Measurements from ENCODE around the gene NINJ2. TPM values are rescaled to one million over a fixed set of nuclear protein-coding genes. Genes with fewer than 3 reads are reported as not detected.

NINJ2 gene
- polyA plus RNA-seq, 2 donors, result 3.3 to 10.9 TPM

DNA sequence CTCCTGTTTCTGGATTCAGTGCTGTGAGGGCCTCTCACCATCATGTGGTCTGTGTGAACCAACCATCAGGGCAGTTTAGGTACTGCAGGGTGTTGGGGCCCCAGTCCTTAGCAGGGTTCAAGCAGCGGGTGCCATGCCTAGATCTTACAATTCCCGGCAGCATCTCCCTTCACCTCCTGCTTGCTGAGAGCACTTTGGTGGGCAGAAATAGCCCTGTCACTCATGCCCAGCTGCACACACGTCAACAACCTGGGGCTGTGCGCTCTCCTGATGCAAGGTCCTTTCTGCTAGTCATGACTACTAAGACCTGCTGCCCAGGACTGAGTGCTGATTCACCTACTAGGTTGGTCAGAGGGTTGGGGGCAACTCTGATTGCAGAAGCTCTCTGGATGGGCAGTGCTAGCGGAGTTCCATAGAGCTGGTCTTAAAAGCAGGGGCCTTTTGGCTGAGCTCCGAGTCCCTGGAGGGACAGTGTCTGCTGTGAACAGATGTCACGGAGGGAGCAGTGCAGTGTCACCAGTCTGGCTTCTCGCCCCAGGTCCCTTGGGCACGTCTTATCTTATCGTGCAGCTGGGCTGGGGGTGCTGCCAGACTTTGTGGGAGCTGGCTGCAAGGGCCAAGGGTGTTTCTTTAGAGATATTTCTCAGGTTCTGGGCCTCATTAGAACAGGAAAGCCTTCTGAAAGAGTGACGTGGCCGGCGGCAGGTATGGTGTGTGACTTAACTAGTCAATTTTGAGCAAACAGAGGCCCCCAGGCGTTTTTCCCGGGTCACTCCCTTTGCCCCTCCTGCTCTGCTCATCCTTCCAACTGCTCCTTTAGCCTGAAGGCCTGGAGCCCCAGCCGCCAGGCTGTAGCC lies 71.8 kb downstream of the NINJ2 start:
- H3K27ac ChIP-seq (ENCODE audit: low read depth in 2 of 2, low read length in 1 of 2), result no peak overlapping the region
- 50 to 54% methylated on average over 16 of the region's 16 CpGs for WGBS, 2 donors

DNA sequence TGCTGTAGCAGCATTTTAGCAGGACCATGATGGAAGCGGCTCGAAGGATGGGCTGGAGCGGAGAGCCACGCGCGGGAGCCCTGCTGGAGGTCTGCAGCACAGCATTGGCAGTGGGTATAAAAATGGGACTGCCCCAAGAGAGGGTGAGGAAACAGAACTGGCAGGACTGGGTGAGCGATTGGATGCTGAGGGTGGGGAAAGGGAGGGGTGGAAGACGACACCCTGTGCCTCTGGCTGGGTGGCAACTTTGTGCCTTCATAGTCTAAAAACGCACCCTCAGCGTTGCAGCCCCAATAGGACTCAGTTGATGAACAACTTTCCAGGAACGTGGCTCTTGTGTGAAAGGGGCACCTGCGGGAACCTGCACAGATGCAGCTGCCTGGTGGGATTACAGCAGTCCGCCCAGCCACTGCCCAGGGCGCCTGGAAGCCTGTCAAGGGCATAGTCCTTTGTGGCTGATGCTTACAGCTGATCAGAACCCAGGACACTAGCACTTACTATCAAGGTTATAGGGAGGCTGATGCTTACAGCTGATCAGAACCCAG lies 73.0 kb downstream of the NINJ2 start:
- WGBS, 2 donors, result 73 to 75% methylated on average over 14 of the region's 14 CpGs
- no peaks in the 10 kb centered on the region for H3K9me3 ChIP-seq (ENCODE audit: control insufficient read depth in 2 of 2, insufficient read depth in 1 of 2, low read depth in 1 of 2, low read length in 1 of 2)

More for the DNA sequence above, 71.8 kb downstream of the NINJ2 start:
- Histone ChIP-seq H3K4me1 (ENCODE audit: control insufficient read depth in 2 of 2, insufficient read depth in 2 of 2, low read length in 1 of 2) (peaks cover 2 to 20% of the 10 kb centered on the region in 2 donors), H3K9me3 (ENCODE audit: control insufficient read depth in 2 of 2, insufficient read depth in 1 of 2, low read depth in 1 of 2, low read length in 1 of 2) (no peaks in the 10 kb centered on the region), H3K4me3 (ENCODE audit: low read depth in 1 of 2, low read length in 2 of 2) (no peak overlapping the region), H3K27me3 (ENCODE audit: control insufficient read depth in 1 of 2, insufficient read depth in 2 of 2, low read length in 2 of 2) (no peaks in the 10 kb centered on the region), H3K36me3 (ENCODE audit: control insufficient read depth in 2 of 2, insufficient read depth in 2 of 2, low read length in 1 of 2) (no peaks in the 10 kb centered on the region)

DNA sequence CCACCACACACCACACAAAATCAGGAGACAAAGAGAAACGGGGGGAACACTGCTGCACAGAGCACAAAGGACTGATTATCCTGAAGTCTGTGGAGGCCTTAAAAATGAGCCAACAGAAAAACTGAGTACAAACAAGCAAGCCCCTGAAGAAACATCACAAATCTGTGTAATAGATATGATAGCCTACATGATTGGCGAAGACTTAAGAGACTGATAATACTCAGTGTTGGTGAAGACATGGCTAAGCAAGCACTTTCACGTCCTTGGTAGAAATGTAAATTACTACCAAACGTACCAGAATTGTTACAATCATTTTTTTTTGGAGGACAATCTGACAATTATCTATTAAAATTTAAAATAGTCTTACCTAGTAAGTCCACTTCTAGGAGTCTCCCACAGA lies 74.6 kb downstream of the NINJ2 start:
- H3K27me3 ChIP-seq (ENCODE audit: control insufficient read depth in 1 of 2, insufficient read depth in 2 of 2, low read length in 2 of 2), result no peaks in the 10 kb centered on the region
- H3K4me3 ChIP-seq (ENCODE audit: low read depth in 1 of 2, low read length in 2 of 2), result no peak overlapping the region
- 93 to 96% methylated on average over 4 of the region's 4 CpGs for WGBS, 2 donors
- H3K36me3 ChIP-seq (ENCODE audit: control insufficient read depth in 2 of 2, insufficient read depth in 2 of 2, low read length in 1 of 2), result no peaks in the 10 kb centered on the region
- no peak overlapping the region for H3K27ac ChIP-seq (ENCODE audit: low read depth in 2 of 2, low read length in 1 of 2)
- peaks cover 2 to 20% of the 10 kb centered on the region in 2 donors for H3K4me1 ChIP-seq (ENCODE audit: control insufficient read depth in 2 of 2, insufficient read depth in 2 of 2, low read length in 1 of 2)
- no peaks in the 10 kb centered on the region for H3K9me3 ChIP-seq (ENCODE audit: control insufficient read depth in 2 of 2, insufficient read depth in 1 of 2, low read depth in 1 of 2, low read length in 1 of 2)

More for the DNA sequence above, 73.0 kb downstream of the NINJ2 start:
- Histone ChIP-seq H3K4me1 (ENCODE audit: control insufficient read depth in 2 of 2, insufficient read depth in 2 of 2, low read length in 1 of 2) (peaks cover 2 to 20% of the 10 kb centered on the region in 2 donors), H3K36me3 (ENCODE audit: control insufficient read depth in 2 of 2, insufficient read depth in 2 of 2, low read length in 1 of 2) (no peaks in the 10 kb centered on the region), H3K4me3 (ENCODE audit: low read depth in 1 of 2, low read length in 2 of 2) (no peak overlapping the region), H3K27ac (ENCODE audit: low read depth in 2 of 2, low read length in 1 of 2) (no peak overlapping the region), H3K27me3 (ENCODE audit: control insufficient read depth in 1 of 2, insufficient read depth in 2 of 2, low read length in 2 of 2) (no peaks in the 10 kb centered on the region)

DNA sequence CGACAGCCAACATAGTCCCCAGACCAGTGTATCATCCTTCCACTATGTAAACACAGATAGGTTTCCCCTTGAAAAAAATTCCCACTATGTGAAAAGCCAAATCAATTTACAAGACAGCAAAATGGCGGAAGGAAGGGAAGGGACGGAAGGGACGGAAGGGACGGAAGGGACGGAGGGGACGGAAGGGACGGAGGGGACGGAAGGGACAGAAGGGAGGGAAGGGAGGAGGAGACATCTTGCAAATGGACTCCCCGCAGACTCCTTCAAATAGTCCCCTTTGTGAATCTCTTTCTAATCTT lies 75.3 kb downstream of the NINJ2 start:
- Histone ChIP-seq H3K27me3 (ENCODE audit: control insufficient read depth in 1 of 2, insufficient read depth in 2 of 2, low read length in 2 of 2) (no peaks in the 10 kb centered on the region), H3K4me3 (ENCODE audit: low read depth in 1 of 2, low read length in 2 of 2) (no peak overlapping the region), H3K4me1 (ENCODE audit: control insufficient read depth in 2 of 2, insufficient read depth in 2 of 2, low read length in 1 of 2) (peaks cover 2 to 20% of the 10 kb centered on the region in 2 donors), H3K36me3 (ENCODE audit: control insufficient read depth in 2 of 2, insufficient read depth in 2 of 2, low read length in 1 of 2) (no peaks in the 10 kb centered on the region), H3K9me3 (ENCODE audit: control insufficient read depth in 2 of 2, insufficient read depth in 1 of 2, low read depth in 1 of 2, low read length in 1 of 2) (no peaks in the 10 kb centered on the region), H3K27ac (ENCODE audit: low read depth in 2 of 2, low read length in 1 of 2) (no peak overlapping the region)
- WGBS, 2 donors, result 86 to 92% methylated on average over 9 to 10 of the region's 10 CpGs

DNA sequence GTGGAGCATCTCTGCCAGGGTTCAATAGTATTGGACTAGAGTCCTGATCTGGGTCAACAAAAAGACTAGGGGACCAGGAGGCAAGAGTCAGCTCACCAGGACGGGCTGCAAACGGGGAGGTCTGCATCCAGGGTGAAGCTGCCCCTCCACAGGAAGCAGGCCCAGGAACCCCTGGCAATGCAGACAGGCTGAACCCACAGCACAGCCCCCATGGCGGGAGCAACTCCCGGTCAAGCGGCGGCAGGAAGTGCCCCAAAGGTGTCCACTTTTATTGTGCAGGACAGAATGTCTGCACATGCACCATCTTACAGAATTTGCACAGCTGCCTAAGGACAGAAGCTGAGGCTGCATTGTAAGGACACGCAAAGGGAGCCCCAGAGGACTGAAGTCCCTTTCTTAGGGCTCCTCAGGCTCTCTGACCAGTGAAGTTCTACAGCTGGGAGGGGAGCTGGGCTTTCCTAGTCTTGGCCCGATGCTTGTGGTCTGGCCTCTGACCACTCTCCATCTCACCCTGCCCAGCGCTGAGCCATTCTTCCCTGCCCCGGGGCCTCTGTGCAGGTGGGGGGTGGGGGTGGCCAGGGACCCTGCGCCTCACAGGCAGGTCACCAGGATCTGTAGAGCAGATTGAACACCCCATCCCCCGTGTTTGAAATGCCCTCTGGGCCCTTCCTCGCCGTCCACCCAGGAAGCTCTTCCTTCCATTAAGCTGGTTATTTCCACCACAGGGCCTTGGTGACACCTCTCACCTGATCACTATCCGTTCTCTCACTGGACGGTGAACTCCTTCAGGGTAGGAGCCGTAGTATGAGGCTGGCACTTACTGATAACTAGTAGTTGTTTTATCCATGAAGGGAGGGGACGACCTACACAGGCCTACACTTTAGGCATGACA lies 75.9 kb downstream of the NINJ2 start:
- no peaks in the 10 kb centered on the region for H3K27me3 ChIP-seq (ENCODE audit: control insufficient read depth in 1 of 2, insufficient read depth in 2 of 2, low read length in 2 of 2)
- no peak overlapping the region for H3K27ac ChIP-seq (ENCODE audit: low read depth in 2 of 2, low read length in 1 of 2)
- H3K36me3 ChIP-seq (ENCODE audit: control insufficient read depth in 2 of 2, insufficient read depth in 2 of 2, low read length in 1 of 2), result no peaks in the 10 kb centered on the region
- no peaks in the 10 kb centered on the region for H3K9me3 ChIP-seq (ENCODE audit: control insufficient read depth in 2 of 2, insufficient read depth in 1 of 2, low read depth in 1 of 2, low read length in 1 of 2)
- peaks cover 2 to 20% of the 10 kb centered on the region in 2 donors for H3K4me1 ChIP-seq (ENCODE audit: control insufficient read depth in 2 of 2, insufficient read depth in 2 of 2, low read length in 1 of 2)
- no peak overlapping the region for H3K4me3 ChIP-seq (ENCODE audit: low read depth in 1 of 2, low read length in 2 of 2)
- whole genome bisulfite sequencing, 2 donors, result 83 to 87% methylated on average over 18 of the region's 18 CpGs

DNA sequence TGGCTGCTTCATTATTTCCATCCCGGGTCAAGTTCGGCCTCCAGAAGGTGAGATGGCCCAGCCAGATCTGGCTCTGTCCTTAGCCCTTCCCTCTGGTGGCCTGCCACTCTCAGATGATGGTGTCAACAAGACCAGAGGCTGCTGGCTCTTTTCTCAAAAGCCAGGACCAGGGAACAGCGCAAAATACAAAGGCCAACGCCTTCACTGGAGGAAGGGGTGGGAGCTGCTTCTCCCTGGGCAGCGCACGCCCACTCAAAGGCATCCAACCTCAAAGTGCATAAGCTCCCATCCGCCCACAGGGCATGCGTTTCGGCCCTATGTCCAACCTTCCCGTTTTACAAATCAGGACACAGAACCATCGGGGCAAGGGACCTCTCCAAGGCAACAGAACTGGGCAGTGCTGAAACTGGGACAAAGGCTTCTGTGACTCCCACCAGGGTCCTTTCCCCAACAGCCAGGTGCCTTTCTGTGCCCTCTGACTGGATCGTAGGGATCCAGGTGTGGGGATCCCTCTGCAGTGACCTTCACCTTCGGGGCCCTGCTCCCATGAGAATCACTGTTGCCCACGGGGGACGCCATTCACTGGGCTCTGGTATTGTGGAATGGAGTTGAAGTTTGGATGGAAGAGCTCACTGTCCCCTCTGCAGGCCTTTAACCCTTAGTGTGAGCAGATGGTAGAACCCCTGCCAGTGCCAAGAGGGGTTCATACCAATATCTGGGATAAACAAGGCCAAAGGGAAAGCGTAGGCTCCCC lies 76.8 kb downstream of the NINJ2 start:
- Histone ChIP-seq H3K4me3 (ENCODE audit: low read depth in 1 of 2, low read length in 2 of 2) (no peak overlapping the region), H3K27ac (ENCODE audit: low read depth in 2 of 2, low read length in 1 of 2) (no peak overlapping the region), H3K36me3 (ENCODE audit: control insufficient read depth in 2 of 2, insufficient read depth in 2 of 2, low read length in 1 of 2) (no peaks in the 10 kb centered on the region), H3K4me1 (ENCODE audit: control insufficient read depth in 2 of 2, insufficient read depth in 2 of 2, low read length in 1 of 2) (peaks cover under 1 to 13% of the 10 kb centered on the region in 2 donors), H3K9me3 (ENCODE audit: control insufficient read depth in 2 of 2, insufficient read depth in 1 of 2, low read depth in 1 of 2, low read length in 1 of 2) (no peaks in the 10 kb centered on the region), H3K27me3 (ENCODE audit: control insufficient read depth in 1 of 2, insufficient read depth in 2 of 2, low read length in 2 of 2) (no peaks in the 10 kb centered on the region)
- WGBS, 2 donors, result 89 to 90% methylated on average over 16 of the region's 16 CpGs

DNA sequence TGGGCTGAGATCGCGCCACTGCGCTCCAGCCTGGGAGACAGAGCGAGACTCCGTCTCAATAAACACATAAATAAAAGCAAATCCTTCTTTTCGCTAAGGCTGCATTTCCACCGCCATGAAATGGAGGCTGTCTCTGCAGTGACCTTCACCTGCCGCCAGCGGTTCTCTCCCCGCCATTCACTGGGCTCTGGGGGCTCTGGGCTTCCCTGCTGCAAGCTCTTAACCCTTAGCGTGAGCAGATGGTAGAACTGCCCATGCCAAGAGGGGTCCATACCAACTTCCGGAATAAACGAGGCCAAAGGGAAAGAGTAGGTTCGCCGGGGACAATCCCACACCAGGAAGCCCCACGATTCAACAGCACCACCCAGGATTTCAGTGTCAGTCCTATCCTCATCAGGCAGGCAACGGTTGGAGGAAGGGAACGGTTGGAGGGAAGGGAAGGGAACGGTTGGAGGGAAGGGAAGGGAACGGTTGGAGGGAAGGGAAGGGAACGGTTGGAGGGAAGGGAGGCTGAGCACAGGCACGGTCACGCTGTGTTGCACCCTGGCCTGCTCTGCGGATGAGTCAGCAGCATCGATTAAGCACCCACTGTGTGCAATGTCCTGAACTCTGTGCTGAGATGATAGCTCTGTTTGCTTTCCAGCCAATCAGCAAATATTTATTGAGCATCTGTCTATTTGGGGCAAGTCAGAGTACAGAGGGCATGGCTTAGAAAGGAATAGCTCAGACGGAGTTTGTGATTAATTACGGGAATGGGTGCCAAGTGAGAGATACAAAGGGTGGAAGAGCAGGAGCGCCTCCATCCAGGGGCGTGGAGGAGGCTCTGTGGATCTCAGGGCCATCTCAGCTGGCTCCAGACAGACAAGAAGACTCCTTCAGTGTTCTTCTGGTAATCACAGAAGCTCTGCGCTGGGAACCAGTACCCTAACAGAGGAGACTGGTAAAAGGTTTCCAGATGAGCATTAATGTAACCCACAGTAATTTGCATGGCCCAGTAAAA lies 77.9 kb downstream of the NINJ2 start:
- H3K4me1 ChIP-seq (ENCODE audit: control insufficient read depth in 2 of 2, insufficient read depth in 2 of 2, low read length in 1 of 2), result peaks cover 0 to 7% of the 10 kb centered on the region in 2 donors
- no peaks in the 10 kb centered on the region for H3K9me3 ChIP-seq (ENCODE audit: control insufficient read depth in 2 of 2, insufficient read depth in 1 of 2, low read depth in 1 of 2, low read length in 1 of 2)
- no peaks in the 10 kb centered on the region for H3K36me3 ChIP-seq (ENCODE audit: control insufficient read depth in 2 of 2, insufficient read depth in 2 of 2, low read length in 1 of 2)
- no peak overlapping the region for H3K4me3 ChIP-seq (ENCODE audit: low read depth in 1 of 2, low read length in 2 of 2)
- 78 to 81% methylated on average over 29 to 30 of the region's 30 CpGs for WGBS, 2 donors
- no peak overlapping the region for H3K27ac ChIP-seq (ENCODE audit: low read depth in 2 of 2, low read length in 1 of 2)
- H3K27me3 ChIP-seq (ENCODE audit: control insufficient read depth in 1 of 2, insufficient read depth in 2 of 2, low read length in 2 of 2), result no peaks in the 10 kb centered on the region

DNA sequence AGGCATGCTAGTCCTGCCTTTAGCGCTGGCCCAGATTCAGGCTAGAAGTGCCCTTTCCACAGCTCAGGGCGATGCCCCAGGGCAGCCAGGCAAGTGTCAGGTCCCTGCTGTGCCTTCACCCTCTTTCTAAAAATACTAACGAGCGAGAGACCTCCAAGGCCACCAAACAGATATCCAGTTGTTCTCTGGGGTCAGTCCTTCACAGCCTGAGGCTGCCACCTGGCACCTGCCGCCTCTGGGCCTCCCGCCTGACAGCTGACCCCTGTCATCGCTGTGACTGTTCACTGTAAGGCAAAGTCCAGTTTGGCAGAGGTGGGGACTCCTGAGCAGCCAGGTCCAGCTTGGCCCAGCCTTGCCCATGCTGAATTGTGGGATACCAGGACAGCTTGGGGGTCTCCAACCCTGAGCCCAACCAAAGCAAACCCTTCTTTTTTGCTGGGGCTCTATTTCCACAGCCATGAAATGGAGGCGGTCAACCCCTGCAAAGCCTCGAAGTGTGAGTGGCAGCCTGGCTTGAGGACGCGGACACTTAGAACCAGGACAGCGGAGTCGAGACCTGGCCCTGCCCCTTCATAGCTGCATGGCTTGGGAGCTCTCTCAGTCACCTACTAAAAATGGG lies 79.9 kb downstream of the NINJ2 start:
- no peak overlapping the region for H3K4me3 ChIP-seq (ENCODE audit: low read depth in 1 of 2, low read length in 2 of 2)
- no peaks in the 10 kb centered on the region for H3K27me3 ChIP-seq (ENCODE audit: control insufficient read depth in 1 of 2, insufficient read depth in 2 of 2, low read length in 2 of 2)
- WGBS, 2 donors, result 72 to 74% methylated on average over 13 of the region's 13 CpGs
- H3K27ac ChIP-seq (ENCODE audit: low read depth in 2 of 2, low read length in 1 of 2), result no peak overlapping the region
- no peaks in the 10 kb centered on the region for H3K4me1 ChIP-seq (ENCODE audit: control insufficient read depth in 2 of 2, insufficient read depth in 2 of 2, low read length in 1 of 2)
- H3K36me3 ChIP-seq (ENCODE audit: control insufficient read depth in 2 of 2, insufficient read depth in 2 of 2, low read length in 1 of 2), result no peaks in the 10 kb centered on the region
- H3K9me3 ChIP-seq (ENCODE audit: control insufficient read depth in 2 of 2, insufficient read depth in 1 of 2, low read depth in 1 of 2, low read length in 1 of 2), result no peaks in the 10 kb centered on the region

All from esophagus (tissue), 2 donors.